Measurements from ENCODE around the gene XRCC1.

XRCC1 gene

DNA sequence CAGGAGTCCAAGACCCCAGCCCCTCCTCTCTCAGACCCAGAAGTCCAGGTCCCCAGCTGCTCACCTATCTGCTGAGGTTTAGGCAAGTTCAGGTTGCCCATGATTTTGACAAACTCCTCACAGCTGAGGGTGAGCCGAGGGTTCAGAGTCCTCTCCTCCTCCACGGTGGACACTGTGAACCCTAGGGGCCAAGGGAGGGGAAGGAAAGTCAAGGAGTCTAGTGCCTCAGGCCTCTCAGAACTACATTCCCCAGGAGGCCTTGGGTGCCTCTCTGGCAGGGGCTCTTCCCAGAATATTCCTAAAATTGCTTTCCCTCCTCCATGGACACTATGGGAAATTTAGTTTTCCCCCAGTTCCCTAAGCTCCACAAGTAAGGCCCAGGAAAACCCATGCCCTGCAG is 67.4 kb downstream of the XRCC1 start:
- FAIRE-seq (no peak), DNase-seq (ENCODE audit: insufficient read length, low spot score) (no peak)
- no peak for TF ChIP-seq SPI1 (IDR thresholded peaks at IDR 0.05; ENCODE audit: low read depth, low read length)
- no peak for TF ChIP-seq POLR2AphosphoS5 (IDR thresholded peaks at IDR 0.05; ENCODE audit: low read depth, low read length)
- TF ChIP-seq POU2F2 (IDR thresholded peaks at IDR 0.05; ENCODE audit: low read depth, low read length): no peak
- no peak for TF ChIP-seq PAX5 (IDR thresholded peaks at IDR 0.05; ENCODE audit: insufficient read depth, low read length, severe bottlenecking)
- no peak for TF ChIP-seq POLR2A (IDR thresholded peaks at IDR 0.05; ENCODE audit: low read depth, low read length)
- no peak for TF ChIP-seq TAF1 (IDR thresholded peaks at IDR 0.05; ENCODE audit: low read depth, low read length)

DNA sequence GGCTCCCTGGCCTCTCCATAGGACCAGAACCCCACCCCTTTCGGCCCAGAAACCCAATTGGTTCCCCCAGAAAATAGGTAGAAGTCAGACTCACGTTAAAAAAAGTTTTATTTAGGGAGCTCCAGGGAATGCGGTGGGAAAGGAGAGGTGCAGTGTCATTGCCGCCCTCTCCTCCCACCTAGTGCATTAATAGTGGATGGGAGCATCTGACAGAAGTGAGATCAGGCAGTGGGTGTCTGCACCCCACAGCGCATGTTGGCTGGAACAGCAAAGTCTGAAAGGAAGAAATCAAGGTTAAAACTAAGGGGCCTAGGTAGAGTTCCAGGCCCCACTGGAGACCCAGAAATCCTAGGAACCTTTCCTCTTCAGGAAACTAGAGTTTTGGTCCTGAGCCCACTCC is 68.7 kb downstream of the XRCC1 start:
- TF ChIP-seq POLR2A (IDR thresholded peaks at IDR 0.05; ENCODE audit: low read depth, low read length) (no peak), POU2F2 (IDR thresholded peaks at IDR 0.05; ENCODE audit: low read depth, low read length) (no peak), TAF1 (IDR thresholded peaks at IDR 0.05; ENCODE audit: low read depth, low read length) (no peak), SPI1 (IDR thresholded peaks at IDR 0.05; ENCODE audit: low read depth, low read length) (no peak), PAX5 (IDR thresholded peaks at IDR 0.05; ENCODE audit: insufficient read depth, low read length, severe bottlenecking) (no peak), POLR2AphosphoS5 (IDR thresholded peaks at IDR 0.05; ENCODE audit: low read depth, low read length) (no peak)
- FAIRE-seq (no peak), DNase-seq (ENCODE audit: insufficient read length, low spot score) (no peak)

DNA sequence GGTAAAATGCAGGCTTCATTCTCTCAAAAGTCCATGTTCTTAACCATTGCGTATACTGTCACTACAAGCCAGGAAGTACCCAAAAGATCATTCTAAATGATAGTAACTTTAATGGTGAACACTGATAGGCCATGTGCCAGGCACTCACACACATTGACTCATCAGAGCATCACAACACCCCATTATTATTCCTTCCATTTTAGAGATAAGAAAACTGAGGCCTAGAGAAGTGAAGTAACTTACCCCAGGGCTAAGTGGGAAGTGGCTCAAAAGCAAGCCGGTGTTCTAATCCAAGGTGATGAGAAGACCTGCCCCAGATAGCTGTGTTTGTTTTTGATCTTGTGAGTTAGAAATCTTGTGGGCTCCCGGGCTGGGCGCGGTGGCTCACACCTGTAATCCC is 69.4 kb downstream of the XRCC1 start:
- FAIRE-seq: no peak
- no peak for DNase-seq (ENCODE audit: insufficient read length, low spot score)
- TF ChIP-seq POLR2AphosphoS5 (IDR thresholded peaks at IDR 0.05; ENCODE audit: low read depth, low read length) (no peak), POLR2A (IDR thresholded peaks at IDR 0.05; ENCODE audit: low read depth, low read length) (no peak), PAX5 (IDR thresholded peaks at IDR 0.05; ENCODE audit: insufficient read depth, low read length, severe bottlenecking) (no peak), POU2F2 (IDR thresholded peaks at IDR 0.05; ENCODE audit: low read depth, low read length) (no peak), SPI1 (IDR thresholded peaks at IDR 0.05; ENCODE audit: low read depth, low read length) (no peak), TAF1 (IDR thresholded peaks at IDR 0.05; ENCODE audit: low read depth, low read length) (no peak)

DNA sequence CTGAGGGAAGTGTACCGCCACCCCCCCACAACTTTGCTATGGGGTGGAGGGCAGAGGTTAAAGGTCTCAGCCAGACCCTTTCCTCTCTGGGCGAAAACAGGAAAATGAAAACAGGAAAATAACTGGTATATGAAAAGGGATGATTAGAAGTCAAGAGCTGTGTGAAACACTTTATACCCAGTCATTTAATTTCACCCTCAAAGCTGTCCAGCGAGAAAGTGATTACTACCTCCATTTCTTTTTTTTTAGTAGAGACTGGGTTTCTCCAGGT is 70.2 kb downstream of the XRCC1 start:
- FAIRE-seq: no peak
- DNase-seq (ENCODE audit: insufficient read length, low spot score): no peak
- TF ChIP-seq PAX5 (IDR thresholded peaks at IDR 0.05; ENCODE audit: insufficient read depth, low read length, severe bottlenecking) (no peak), POU2F2 (IDR thresholded peaks at IDR 0.05; ENCODE audit: low read depth, low read length) (no peak), TAF1 (IDR thresholded peaks at IDR 0.05; ENCODE audit: low read depth, low read length) (no peak)

DNA sequence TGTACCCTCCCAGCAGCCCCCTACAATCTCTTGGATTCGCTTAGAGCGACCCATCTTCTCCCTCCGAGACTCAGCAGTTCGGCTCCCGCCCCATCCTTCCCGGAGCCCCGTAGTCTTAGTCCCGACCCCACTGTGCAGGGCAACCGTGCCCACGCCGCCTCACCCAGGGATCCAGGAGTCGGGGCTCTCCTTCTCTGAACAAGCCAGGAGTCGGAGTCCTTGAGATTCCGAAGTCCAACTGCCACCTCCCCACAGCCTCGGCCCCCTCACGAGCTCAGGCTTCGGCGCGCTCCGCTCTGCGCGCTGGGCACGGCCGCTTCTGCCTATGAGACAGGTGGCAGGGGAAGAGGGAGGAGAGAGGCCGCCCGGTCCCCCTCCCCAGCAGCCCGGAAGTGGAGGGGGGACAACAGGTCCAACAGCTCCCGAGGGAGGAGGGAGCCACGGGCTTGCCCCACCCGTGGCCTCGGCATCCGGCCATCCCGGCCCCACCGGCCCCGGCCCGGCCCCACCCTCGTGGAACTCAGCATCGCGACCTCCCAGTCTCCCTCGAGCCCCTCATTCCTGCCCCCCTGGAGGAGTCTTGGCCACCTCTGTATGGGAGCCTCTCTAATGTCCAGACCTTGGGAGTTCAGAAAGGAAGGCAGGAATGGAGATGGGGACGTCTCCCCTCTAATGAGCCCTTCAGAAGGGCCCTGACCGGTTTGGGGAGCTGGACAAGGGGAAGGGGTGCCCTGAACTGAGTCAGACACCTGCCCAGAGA is 70.7 kb downstream of the XRCC1 start, which contains the start of gene PHLDB3:
TSS of gene PHLDB3 (minus strand) at position 321 of the 760 bp plus-strand sequence. CDS start 628 bp downstream, outside the sequence.
- TF ChIP-seq POLR2AphosphoS5 (IDR thresholded peaks at IDR 0.05; ENCODE audit: low read depth, low read length): no peak
- TF ChIP-seq PAX5 (IDR thresholded peaks at IDR 0.05; ENCODE audit: insufficient read depth, low read length, severe bottlenecking): no peak
- no peak for TF ChIP-seq SPI1 (IDR thresholded peaks at IDR 0.05; ENCODE audit: low read depth, low read length)
- DNase-seq (ENCODE audit: insufficient read length, low spot score) (no peak), FAIRE-seq (no peak)

DNA sequence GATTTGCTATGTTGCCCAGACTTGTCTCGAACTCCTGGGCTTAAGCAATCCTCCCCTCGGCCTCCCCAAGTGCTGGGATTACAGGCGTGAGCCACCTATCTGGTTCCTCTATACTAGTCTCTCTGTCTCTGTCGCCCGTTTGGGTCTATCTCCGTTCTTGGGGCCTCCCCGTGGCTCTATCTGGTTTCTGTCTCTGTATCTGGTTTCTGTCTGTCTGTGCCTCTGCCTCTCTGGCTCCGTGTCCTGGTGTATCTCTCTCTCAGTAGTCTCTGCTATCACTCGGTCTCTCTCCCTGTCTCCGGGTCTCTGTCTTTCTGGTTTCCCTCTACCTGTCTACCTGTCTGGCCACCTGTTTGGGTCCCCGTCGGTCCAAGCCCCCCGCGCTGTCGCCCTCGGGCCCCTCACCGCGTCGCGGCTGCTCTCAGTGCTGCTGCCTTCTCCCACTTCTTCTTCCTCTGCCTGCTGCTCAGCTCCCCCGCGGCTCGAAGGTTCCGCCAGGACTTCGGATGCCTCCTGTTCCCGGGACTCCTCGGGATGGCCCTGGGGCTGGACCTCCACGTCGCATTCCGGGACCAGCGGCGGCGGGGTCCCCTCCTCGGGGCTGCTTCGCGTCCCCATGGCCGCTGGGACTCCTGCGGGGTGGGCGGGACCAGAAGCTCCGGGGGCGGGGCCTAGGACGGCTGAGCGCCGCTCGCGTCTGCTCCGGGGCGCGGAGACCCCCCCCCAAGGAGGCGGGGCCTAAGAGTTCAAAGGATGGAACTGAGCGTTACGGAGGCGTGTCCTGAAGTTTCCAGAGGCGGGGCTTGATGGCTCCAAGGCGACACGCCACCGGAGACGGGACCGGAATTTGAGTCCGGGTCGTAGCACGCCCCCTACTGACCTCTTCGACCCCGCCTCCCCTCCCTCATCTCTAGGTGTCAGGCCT is 71.6 kb downstream of the XRCC1 start:
- DNase-seq (ENCODE audit: insufficient read length, low spot score) (peak; percentile 98), FAIRE-seq (peak; percentile 97)
- TF ChIP-seq SPI1 (IDR thresholded peaks at IDR 0.05; ENCODE audit: low read depth, low read length) (0 out of 2 replicates have a peak, but pooled peaks have one; percentile 29), TAF1 (IDR thresholded peaks at IDR 0.05; ENCODE audit: low read depth, low read length) (0 out of 2 replicates have a peak, but pooled peaks have one; percentile 12), POLR2AphosphoS5 (IDR thresholded peaks at IDR 0.05; ENCODE audit: low read depth, low read length) (no peak), PAX5 (IDR thresholded peaks at IDR 0.05; ENCODE audit: insufficient read depth, low read length, severe bottlenecking) (no peak), POLR2A (IDR thresholded peaks at IDR 0.05; ENCODE audit: low read depth, low read length) (no peak), POU2F2 (IDR thresholded peaks at IDR 0.05; ENCODE audit: low read depth, low read length) (no peak)

DNA sequence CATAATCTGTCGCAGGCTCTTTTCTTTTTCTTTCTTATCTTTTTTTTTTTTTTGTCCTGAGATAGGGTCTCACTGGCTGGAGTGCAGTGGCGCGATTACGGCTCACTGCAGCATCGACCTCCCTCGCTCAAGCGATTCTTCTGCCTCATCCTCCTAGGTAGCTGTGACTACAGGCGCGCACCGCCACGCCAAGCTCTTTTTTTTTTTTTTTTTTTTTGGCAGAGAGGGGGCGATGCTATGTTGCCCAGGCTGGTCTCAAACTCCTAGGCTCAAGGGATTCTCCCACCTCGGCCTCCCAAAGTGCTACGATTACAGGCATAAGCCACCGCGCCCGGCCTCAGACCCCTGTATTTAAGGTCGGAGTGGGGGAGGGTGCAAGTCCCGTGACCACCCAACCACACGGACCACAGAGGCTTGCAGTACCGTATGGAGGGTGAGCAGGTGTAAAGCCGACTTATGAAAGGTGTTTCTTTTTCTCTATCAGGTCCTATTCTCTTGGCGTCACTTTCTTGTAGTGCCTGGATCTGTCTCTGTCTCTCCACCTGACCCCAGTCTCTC is 72.8 kb downstream of the XRCC1 start:
- DNase-seq (ENCODE audit: insufficient read length, low spot score): no peak
- TF ChIP-seq POLR2AphosphoS5 (IDR thresholded peaks at IDR 0.05; ENCODE audit: low read depth, low read length): no peak
- TF ChIP-seq TAF1 (IDR thresholded peaks at IDR 0.05; ENCODE audit: low read depth, low read length): no peak
- TF ChIP-seq SPI1 (IDR thresholded peaks at IDR 0.05; ENCODE audit: low read depth, low read length): no peak
- no peak for TF ChIP-seq POU2F2 (IDR thresholded peaks at IDR 0.05; ENCODE audit: low read depth, low read length)
- TF ChIP-seq POLR2A (IDR thresholded peaks at IDR 0.05; ENCODE audit: low read depth, low read length): no peak
- no peak for TF ChIP-seq PAX5 (IDR thresholded peaks at IDR 0.05; ENCODE audit: insufficient read depth, low read length, severe bottlenecking)
- no peak for FAIRE-seq

DNA sequence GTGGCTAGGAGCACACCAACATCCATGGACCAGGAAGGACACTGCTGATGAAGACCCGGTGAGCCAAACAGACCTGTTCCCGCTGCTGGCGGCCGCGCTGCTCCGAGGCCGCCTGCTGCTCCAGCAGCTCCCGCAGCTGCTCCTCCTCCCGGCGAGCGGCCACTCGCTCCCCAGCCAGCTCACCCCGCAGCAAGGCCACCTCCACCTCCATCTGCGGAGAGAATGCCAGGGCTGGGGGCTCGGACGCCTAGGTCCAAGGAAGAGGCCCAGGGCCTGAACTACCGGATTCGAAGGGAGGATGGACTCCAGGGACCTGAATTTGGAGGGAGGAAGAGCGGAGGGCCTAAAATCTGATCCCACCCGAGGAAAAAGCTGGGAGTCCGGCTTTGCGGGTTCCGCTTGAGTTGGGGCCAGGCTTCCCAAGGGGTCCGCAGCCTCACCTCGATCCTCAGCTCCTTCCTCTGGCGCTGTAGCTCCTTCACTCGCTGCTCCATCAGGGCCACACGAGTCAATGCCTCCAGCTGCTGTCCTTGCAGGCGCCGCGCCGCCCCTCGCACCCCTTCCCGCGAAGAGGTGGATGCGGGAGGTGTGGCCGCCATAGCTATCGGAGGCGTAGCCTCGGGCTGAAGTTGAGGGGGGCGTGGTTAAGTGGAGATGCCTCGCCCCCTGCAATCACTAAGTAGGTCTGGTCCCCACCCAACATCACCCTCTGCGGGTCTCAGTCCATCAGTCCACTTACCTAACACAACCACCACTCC is 73.5 kb downstream of the XRCC1 start:
- TF ChIP-seq POLR2A (IDR thresholded peaks at IDR 0.05; ENCODE audit: low read depth, low read length): no peak
- TF ChIP-seq POLR2AphosphoS5 (IDR thresholded peaks at IDR 0.05; ENCODE audit: low read depth, low read length): no peak
- TF ChIP-seq PAX5 (IDR thresholded peaks at IDR 0.05; ENCODE audit: insufficient read depth, low read length, severe bottlenecking): no peak
- no peak for TF ChIP-seq TAF1 (IDR thresholded peaks at IDR 0.05; ENCODE audit: low read depth, low read length)
- TF ChIP-seq SPI1 (IDR thresholded peaks at IDR 0.05; ENCODE audit: low read depth, low read length): no peak
- TF ChIP-seq POU2F2 (IDR thresholded peaks at IDR 0.05; ENCODE audit: low read depth, low read length): no peak
- no peak for FAIRE-seq
- DNase-seq (ENCODE audit: insufficient read length, low spot score): no peak
